Activated naive CD4-positive, alpha-beta T cell treated with anti-CD3 and anti-CD28 coated beads, Interleukin-2, amount 50 U/mL, for 24 hours (primary cell): ENCODE results near the gene UBE2H.

Experiments
- H3K27ac Mint-ChIP-seq: one replicate; pipeline ENCODE4 v1.8.0; 2021; ENCODE audit warnings: mild to moderate bottlenecking, mixed read lengths
- H3K27me3 Mint-ChIP-seq: one replicate; pipeline ENCODE4 v1.8.0; 2021; ENCODE audit warnings: mixed read lengths
- H3K36me3 Mint-ChIP-seq: one replicate; pipeline ENCODE4 v1.8.0; 2021; ENCODE audit warnings: mixed read lengths
- H3K4me1 Mint-ChIP-seq: one replicate; pipeline ENCODE4 v1.8.0; 2021; ENCODE audit warnings: mixed read lengths
- H3K4me3 Mint-ChIP-seq: one replicate; pipeline ENCODE4 v1.8.0; 2021; ENCODE audit warnings: mild to moderate bottlenecking, mixed read lengths
- H3K9me3 Mint-ChIP-seq: one replicate; pipeline ENCODE4 v1.8.0; 2021; ENCODE audit warnings: mixed read lengths

The UBE2H gene

DNA sequence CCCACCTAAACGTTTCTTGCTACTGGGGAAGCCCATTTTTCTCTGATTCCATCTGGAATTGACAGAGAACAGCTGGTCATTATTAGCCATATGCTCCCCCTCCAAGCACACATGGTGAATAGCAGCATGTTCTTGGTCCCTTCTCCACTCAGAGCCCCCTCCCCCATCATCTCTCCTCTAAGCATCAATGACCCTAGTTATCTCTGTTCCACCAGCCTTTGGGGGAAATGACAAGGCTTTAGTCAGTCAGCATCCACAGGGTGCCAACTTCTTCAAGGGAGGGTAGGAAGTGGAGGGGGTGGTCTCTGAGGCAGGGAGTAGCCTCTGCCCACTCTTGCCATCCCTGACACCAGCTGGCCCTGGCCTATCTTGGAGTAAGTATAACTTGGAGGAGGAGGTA, 163.1 kb downstream of the UBE2H start:
- H3K4me3 Mint-ChIP-seq: no peak overlapping the region
- peaks cover 14% of the 10 kb centered on the region for H3K4me1 Mint-ChIP-seq
- H3K36me3 Mint-ChIP-seq: no peaks in the 10 kb centered on the region
- H3K9me3 Mint-ChIP-seq: no peaks in the 10 kb centered on the region
- no peak overlapping the region for H3K27ac Mint-ChIP-seq
- peaks cover 31% of the 10 kb centered on the region for H3K27me3 Mint-ChIP-seq

DNA sequence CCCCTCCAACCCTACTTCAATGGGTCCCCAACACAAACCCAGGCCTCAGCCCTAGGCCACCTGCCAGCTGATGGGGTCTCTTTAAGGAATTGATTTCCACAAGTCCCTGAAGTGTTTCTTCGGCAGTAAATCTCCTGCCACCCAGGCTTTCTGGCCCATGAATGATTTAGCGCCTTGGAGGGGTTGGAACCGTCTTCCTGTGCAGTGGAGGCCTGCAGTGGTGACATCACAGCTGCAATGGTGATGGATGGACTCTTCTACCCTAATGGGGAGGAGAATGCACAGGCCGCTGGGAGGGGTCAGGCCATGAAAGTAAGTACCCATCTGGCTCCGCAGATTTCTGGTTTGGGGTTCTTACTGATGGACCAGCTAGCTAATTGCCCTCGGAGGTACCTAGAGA, 163.8 kb downstream of the UBE2H start:
- Mint-ChIP-seq H3K27me3 (peaks cover 29% of the 10 kb centered on the region), H3K9me3 (no peaks in the 10 kb centered on the region), H3K27ac (no peak overlapping the region), H3K4me1 (peaks cover 14% of the 10 kb centered on the region), H3K36me3 (no peaks in the 10 kb centered on the region), H3K4me3 (no peak overlapping the region)

GRCh38 chr7:129786825-129787563, 165.8 kb downstream of the UBE2H start:
- peaks cover 31% of the 10 kb centered on the region for H3K4me1 Mint-ChIP-seq
- H3K36me3 Mint-ChIP-seq: no peaks in the 10 kb centered on the region
- H3K9me3 Mint-ChIP-seq: no peaks in the 10 kb centered on the region
- no peak overlapping the region for H3K27ac Mint-ChIP-seq
- H3K27me3 Mint-ChIP-seq: peaks cover 43% of the 10 kb centered on the region
- H3K4me3 Mint-ChIP-seq: no peak overlapping the region

- H3K4me1 Mint-ChIP-seq: peaks cover 38% of the 10 kb centered on the region
- H3K36me3 Mint-ChIP-seq: no peaks in the 10 kb centered on the region
- H3K27me3 Mint-ChIP-seq: peaks cover 49% of the 10 kb centered on the region
- H3K9me3 Mint-ChIP-seq: no peaks in the 10 kb centered on the region
- peak overlapping the region; percentile 47 for H3K4me3 Mint-ChIP-seq
- no peak overlapping the region for H3K27ac Mint-ChIP-seq
These were observed 166.9 kb downstream of the UBE2H start for GRCh38 chr7:129785685-129786514.

DNA sequence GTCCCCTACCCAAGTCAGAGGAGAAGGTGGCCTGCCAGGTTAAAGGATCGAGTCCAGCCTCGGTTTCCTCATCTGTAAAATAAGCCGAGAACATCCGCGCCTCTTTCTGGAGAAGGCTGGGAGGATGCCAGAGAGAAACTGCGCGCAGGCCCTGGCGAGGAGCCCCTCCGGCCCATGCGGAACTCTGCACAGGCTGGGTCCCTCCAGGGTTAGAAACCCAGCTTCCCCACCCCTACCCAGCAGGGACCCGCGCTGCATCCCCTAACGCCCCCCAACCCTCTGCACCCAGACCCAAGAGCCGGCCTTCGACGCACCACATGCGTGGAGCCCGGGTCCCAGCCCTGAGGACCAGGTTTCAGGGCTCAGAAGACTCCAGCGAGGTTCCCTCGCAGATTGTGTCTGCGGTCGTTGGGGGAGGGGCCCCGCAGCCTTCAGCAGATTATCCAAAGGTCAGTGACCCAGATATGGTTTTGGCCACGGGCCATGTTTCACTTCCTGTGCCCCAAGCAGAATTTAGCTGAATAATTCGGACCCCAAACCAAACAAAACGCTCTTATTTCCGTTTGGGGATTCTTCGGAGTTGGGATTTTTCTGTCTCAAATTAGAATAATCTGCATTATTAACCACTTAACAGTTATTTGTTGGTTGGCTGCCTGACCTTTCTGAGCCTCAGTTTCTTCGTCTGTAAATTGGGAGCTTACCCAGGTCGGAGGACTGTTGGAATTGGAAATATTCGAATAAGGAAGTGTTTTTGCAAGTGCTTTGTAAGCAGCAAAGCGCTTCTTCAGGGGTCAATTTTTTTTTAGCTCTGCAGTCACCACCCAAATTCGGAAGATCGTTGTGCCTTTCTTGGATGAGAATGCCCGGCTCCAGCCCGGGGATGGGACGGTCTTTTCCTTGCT, 167.7 kb downstream of the UBE2H start:
- Mint-ChIP-seq H3K27me3 (peaks cover 46% of the 10 kb centered on the region), H3K9me3 (no peaks in the 10 kb centered on the region), H3K4me1 (peaks cover 39% of the 10 kb centered on the region), H3K27ac (no peak overlapping the region), H3K36me3 (no peaks in the 10 kb centered on the region), H3K4me3 (peak overlapping the region; percentile 47)

- peaks cover 39% of the 10 kb centered on the region for H3K4me1 Mint-ChIP-seq
- no peaks in the 10 kb centered on the region for H3K36me3 Mint-ChIP-seq
- peaks cover 44% of the 10 kb centered on the region for H3K27me3 Mint-ChIP-seq
- H3K9me3 Mint-ChIP-seq: no peaks in the 10 kb centered on the region
- no peak overlapping the region for H3K4me3 Mint-ChIP-seq
- no peak overlapping the region for H3K27ac Mint-ChIP-seq
These were observed 168.3 kb downstream of the UBE2H start for GRCh38 chr7:129784437-129784782.

GRCh38 chr7:129783584-129783919, 169.2 kb downstream of the UBE2H start:
- peaks cover 43% of the 10 kb centered on the region for H3K27me3 Mint-ChIP-seq
- H3K4me3 Mint-ChIP-seq: peak overlapping the region; percentile 53
- H3K36me3 Mint-ChIP-seq: no peaks in the 10 kb centered on the region
- peaks cover 39% of the 10 kb centered on the region for H3K4me1 Mint-ChIP-seq
- H3K9me3 Mint-ChIP-seq: no peaks in the 10 kb centered on the region
- H3K27ac Mint-ChIP-seq: peak overlapping the region; percentile 4

DNA sequence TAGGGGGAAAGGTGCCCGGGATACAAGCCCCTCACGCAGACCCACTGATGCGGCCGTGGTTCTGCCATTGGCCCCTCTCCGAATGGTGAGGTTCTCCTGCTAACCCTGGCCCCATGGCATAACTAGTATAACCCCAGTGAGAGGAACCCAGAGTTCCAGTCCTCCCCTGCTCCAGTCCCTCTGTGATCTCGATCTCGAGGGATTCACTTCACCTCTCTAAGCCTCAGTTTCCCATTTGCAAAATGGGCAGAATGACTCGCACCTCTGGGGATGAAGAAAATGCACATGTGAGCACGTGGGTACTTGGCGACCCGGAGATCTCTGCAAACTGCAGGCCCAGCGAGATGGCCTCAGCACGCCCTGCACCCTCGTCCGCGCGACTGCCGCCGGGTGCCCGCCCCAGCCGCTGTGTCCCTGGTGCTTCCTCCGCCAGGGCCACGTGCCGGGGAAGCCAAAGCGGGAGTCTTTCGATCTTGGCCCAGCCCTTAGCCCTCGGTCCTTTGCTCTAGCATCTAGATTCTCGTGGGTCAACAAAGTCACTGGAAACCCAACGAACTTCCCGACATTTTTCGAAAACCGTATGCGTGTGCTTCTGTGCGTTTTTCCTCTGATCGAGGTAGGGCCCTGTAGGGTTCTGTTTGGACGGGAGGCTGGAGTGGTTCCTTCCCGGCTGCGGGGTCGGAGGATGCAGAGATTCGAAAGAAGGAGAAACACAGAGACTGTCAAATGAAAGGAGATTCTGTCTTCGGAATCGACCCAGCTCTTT, 169.8 kb downstream of the UBE2H start:
- H3K27me3 Mint-ChIP-seq: peaks cover 48% of the 10 kb centered on the region
- H3K4me3 Mint-ChIP-seq: peak overlapping the region; percentile 84
- H3K36me3 Mint-ChIP-seq: no peaks in the 10 kb centered on the region
- no peaks in the 10 kb centered on the region for H3K9me3 Mint-ChIP-seq
- H3K4me1 Mint-ChIP-seq: peaks cover 41% of the 10 kb centered on the region
- peak overlapping the region; percentile 4 for H3K27ac Mint-ChIP-seq

- Mint-ChIP-seq H3K27me3 (peaks cover 50% of the 10 kb centered on the region), H3K4me3 (peak overlapping the region; percentile 87), H3K27ac (peak overlapping the region; percentile 74), H3K9me3 (no peaks in the 10 kb centered on the region), H3K36me3 (no peaks in the 10 kb centered on the region), H3K4me1 (peaks cover 41% of the 10 kb centered on the region)
These were observed 170.6 kb downstream of the UBE2H start for GRCh38 chr7:129781928-129782817.

DNA sequence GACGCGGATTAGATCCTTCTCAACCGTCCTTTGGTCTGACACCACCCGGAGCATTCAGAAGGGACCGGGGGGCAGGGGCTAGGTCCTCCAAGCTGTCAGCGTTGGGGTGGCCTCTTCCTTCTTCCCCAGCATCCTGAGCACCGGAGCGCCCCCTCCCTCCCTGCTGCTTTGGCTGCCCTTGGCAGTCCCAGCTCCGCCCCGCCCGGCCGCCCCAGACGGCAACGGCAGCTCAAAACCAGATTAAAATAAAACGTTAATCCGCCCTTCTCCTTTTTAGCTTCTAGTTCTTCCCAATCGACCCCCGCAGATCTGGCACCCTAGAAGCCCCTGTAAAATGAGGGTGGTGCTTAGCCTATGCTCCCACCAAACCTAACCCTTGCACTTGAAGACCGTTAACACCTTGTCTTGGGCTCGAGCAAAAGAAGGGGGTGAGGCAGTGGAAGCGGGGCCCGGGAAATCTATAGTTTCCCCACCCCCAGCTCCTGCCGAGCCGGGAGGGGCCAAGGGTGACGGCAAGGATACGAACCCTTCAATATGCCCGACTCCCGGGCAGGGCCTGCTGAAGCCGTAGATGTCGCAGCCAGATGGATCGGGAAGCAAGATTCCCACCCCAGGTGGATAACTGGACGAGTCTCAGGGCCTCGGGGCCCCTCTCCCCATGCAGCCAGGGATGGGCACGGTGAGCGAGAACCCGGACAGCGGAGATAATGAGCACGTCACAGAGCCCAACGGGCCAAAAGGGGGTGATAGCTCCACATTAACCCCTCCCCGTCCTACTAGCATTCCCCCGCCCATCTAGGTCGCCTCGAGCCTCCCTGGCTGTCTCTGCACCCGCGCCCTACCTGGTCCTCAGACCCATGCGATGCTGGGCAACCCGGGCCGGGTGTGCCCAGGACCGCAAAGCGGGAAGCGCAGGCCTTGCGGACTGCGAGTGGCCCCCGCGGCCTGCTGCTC, 171.5 kb downstream of the UBE2H start:
- peak overlapping the region; percentile 74 for H3K27ac Mint-ChIP-seq
- H3K27me3 Mint-ChIP-seq: peaks cover 46% of the 10 kb centered on the region
- H3K4me1 Mint-ChIP-seq: peaks cover 41% of the 10 kb centered on the region
- H3K4me3 Mint-ChIP-seq: peak overlapping the region; percentile 87
- no peaks in the 10 kb centered on the region for H3K36me3 Mint-ChIP-seq
- H3K9me3 Mint-ChIP-seq: no peaks in the 10 kb centered on the region
